ENCODE results near the gene RTL5.

Gene RTL5

DNA sequence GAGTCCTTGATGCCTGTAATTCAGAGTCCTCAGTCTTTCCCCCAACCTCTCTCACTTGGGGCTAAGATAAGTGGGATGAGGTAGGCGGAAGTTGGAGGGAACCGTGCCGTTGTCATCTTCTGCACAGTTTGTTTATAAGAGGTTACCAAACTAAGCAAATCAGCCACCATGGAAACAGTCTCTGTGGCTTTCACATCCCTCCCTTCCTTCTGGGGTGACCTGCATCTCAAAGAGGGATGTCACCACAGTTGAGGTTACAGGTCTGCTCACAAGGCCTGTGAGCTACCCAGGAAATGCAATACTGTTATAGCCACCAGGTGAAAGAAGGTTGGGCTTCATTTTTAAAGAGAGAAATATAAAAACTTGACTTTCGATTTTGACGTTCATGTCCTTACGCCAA, 26.3 kb downstream of the RTL5 start:
- Mint-ChIP-seq H3K36me3 (ENCODE audit: low read depth) (no peaks in the 10 kb centered on the region), H3K27ac (no peak overlapping the region), H3K9me3 (peaks cover 4% of the 10 kb centered on the region), H3K4me3 (no peak overlapping the region), H3K27me3 (ENCODE audit: low read depth) (peaks cover 3% of the 10 kb centered on the region), H3K4me1 (no peaks in the 10 kb centered on the region)
- TF ChIP-seq, protein P1, sequence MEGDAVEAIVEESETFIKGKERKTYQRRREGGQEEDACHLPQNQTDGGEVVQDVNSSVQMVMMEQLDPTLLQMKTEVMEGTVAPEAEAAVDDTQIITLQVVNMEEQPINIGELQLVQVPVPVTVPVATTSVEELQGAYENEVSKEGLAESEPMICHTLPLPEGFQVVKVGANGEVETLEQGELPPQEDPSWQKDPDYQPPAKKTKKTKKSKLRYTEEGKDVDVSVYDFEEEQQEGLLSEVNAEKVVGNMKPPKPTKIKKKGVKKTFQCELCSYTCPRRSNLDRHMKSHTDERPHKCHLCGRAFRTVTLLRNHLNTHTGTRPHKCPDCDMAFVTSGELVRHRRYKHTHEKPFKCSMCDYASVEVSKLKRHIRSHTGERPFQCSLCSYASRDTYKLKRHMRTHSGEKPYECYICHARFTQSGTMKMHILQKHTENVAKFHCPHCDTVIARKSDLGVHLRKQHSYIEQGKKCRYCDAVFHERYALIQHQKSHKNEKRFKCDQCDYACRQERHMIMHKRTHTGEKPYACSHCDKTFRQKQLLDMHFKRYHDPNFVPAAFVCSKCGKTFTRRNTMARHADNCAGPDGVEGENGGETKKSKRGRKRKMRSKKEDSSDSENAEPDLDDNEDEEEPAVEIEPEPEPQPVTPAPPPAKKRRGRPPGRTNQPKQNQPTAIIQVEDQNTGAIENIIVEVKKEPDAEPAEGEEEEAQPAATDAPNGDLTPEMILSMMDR (IDR thresholded peaks at IDR 0.05; ENCODE audit: unreplicated experiment in 3 of 3), result no peak

DNA sequence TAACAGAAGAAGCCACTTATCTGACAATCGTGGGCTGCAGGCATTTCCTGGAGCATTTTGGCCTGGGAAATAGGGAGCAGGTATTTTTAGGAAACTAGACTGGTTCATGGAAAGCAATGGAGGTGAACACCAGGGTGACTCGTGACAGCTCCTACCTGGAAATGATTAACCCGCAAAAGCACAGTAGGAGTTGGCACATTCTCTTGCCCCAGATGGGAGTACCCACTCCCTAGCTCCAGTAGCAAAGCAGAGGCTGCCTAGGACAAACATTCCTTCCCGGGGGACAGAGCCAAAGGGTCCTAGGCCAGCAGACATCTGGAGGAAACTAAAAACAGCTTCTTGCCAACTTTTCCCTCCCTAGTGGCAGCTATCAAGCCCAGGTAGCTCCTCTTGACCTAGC, 29.0 kb downstream of the RTL5 start:
- H3K4me3 Mint-ChIP-seq, result no peak overlapping the region
- TF ChIP-seq, protein P1 (IDR thresholded peaks at IDR 0.05; ENCODE audit: unreplicated experiment in 3 of 3), result no peak
- H3K27ac Mint-ChIP-seq, result peak overlapping the region in 2 of 3 experiments; percentile 58 to 87
- H3K4me1 Mint-ChIP-seq, result no peaks in the 10 kb centered on the region
- peaks cover 3% of the 10 kb centered on the region for H3K27me3 Mint-ChIP-seq (ENCODE audit: low read depth)
- no peaks in the 10 kb centered on the region for H3K36me3 Mint-ChIP-seq (ENCODE audit: low read depth)
- H3K9me3 Mint-ChIP-seq, result peaks cover 6% of the 10 kb centered on the region

DNA sequence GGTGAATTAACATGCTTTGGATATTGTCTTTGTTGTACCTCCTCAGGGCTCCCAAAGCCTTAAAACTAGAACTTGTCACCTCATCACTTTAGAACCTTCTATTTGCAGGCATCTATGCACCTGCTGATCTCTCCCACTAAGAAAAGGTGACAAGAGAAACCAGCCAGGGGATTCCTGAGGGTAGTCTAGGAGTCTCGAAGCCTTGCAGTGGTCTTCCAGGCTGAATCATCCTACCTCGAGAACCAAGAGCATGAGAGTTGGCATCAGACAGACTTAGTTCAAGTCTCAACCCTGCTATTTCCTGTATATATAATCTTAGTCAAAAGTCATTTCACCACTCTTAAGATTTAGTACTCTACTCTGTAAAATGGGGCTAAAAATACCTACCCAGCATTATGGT, 29.6 kb downstream of the RTL5 start:
- H3K36me3 Mint-ChIP-seq (ENCODE audit: low read depth), result no peaks in the 10 kb centered on the region
- peaks cover 3% of the 10 kb centered on the region for H3K27me3 Mint-ChIP-seq (ENCODE audit: low read depth)
- peak overlapping the region in 1 of 3 experiments; percentile 71 for H3K27ac Mint-ChIP-seq
- H3K9me3 Mint-ChIP-seq, result peaks cover 6% of the 10 kb centered on the region
- H3K4me1 Mint-ChIP-seq, result no peaks in the 10 kb centered on the region
- TF ChIP-seq, protein P1 (IDR thresholded peaks at IDR 0.05; ENCODE audit: unreplicated experiment in 3 of 3), result no peak
- H3K4me3 Mint-ChIP-seq, result no peak overlapping the region

DNA sequence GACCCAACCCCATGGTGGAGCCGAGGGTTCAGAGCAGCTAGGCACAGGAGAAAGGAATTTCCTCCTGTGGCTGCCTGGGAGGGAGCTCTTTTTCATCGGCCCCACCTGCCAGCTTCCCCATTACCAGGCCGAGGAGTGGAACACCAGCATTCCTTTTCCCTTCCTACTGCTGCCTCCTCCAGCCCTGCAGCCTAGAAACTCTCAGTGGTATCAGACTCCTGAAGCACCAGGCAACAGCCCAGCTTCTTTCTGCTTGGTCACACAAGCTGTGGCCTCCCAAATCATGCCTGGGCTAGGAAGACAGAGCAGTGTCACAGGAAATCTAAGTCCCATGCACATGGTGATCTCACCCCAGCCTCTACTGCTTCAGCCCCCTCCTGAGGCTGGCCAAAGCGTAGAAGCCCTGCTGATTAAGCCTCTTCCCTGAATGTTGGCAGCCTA, 30.1 kb downstream of the RTL5 start:
- TF ChIP-seq, protein P1 (IDR thresholded peaks at IDR 0.05; ENCODE audit: unreplicated experiment in 3 of 3), result no peak
- Mint-ChIP-seq H3K9me3 (peaks cover 5% of the 10 kb centered on the region), H3K4me3 (no peak overlapping the region), H3K27ac (peak overlapping the region in 1 of 3 experiments; percentile 71), H3K4me1 (no peaks in the 10 kb centered on the region), H3K27me3 (ENCODE audit: low read depth) (peaks cover 3% of the 10 kb centered on the region), H3K36me3 (ENCODE audit: low read depth) (no peaks in the 10 kb centered on the region)

- no peak overlapping the region for H3K4me3 Mint-ChIP-seq
- peak overlapping the region in 1 of 3 experiments; percentile 71 for H3K27ac Mint-ChIP-seq
- H3K4me1 Mint-ChIP-seq, result no peaks in the 10 kb centered on the region
- peaks cover 4% of the 10 kb centered on the region for H3K9me3 Mint-ChIP-seq
- TF ChIP-seq, protein P1 (IDR thresholded peaks at IDR 0.05; ENCODE audit: unreplicated experiment in 3 of 3), result no peak
- H3K27me3 Mint-ChIP-seq (ENCODE audit: low read depth), result peaks cover 3% of the 10 kb centered on the region
- no peaks in the 10 kb centered on the region for H3K36me3 Mint-ChIP-seq (ENCODE audit: low read depth)
Observed at GRCh38 chrX:72100824-72101351, 30.8 kb downstream of the RTL5 start.

GRCh38 chrX:72100051-72100755, 31.5 kb downstream of the RTL5 start:
- no peaks in the 10 kb centered on the region for H3K36me3 Mint-ChIP-seq (ENCODE audit: low read depth)

More at GRCh38 chrX:72100051-72100755, 31.5 kb downstream of the RTL5 start:
- H3K9me3 Mint-ChIP-seq, result peaks cover 4% of the 10 kb centered on the region
- H3K27me3 Mint-ChIP-seq (ENCODE audit: low read depth), result peaks cover 3% of the 10 kb centered on the region
- no peak overlapping the region for H3K4me3 Mint-ChIP-seq
- TF ChIP-seq, protein P1 (IDR thresholded peaks at IDR 0.05; ENCODE audit: unreplicated experiment in 3 of 3), result no peak
- H3K27ac Mint-ChIP-seq, result no peak overlapping the region
- H3K4me1 Mint-ChIP-seq, result peaks cover under 1% of the 10 kb centered on the region
